HepG2 (cell line): ENCODE measurements around the gene SPAG9. TPM values are rescaled to one million over a fixed set of nuclear protein-coding genes. Genes with fewer than 3 reads are reported as not detected.

Experiments used
- ATF3 ChIP-seq: sonication (generic); formaldehyde crosslinking; IDR thresholded peaks from 2 replicates; pipeline ENCODE4 v1.4.0; 2020; ENCODE audit warnings: missing genetic modification reagents
- ETS1 ChIP-seq: sonication (generic); formaldehyde crosslinking; IDR thresholded peaks from 2 replicates; pipeline ENCODE4 v1.4.0; 2020; ENCODE audit warnings: missing genetic modification reagents
- MAFK ChIP-seq, 2 experiments: IDR thresholded peaks in 1 of 2; conservative IDR thresholded peaks in 1 of 2; 2 replicates each; pipeline ENCODE4 v1.6.1; 2011; ENCODE audit warnings: improper control_type of control experiment in 2 of 2, low read length in 2 of 2
- TCF7 ChIP-seq: sonication (generic); IDR thresholded peaks from 2 replicates; pipeline ENCODE4 v1.6.1; 2016; ENCODE audit warnings: antibody characterized with exemption, low read depth
- TP53 ChIP-seq: sonication (generic); formaldehyde crosslinking; conservative IDR thresholded peaks from 2 replicates; pipeline ENCODE4 v1.4.0; 2020; ENCODE audit warnings: missing genetic modification reagents
- ZBTB4 ChIP-seq: sonication (generic); formaldehyde crosslinking; IDR thresholded peaks from 2 replicates; pipeline ENCODE4 v1.4.0; 2020; ENCODE audit warnings: missing genetic modification reagents, mild to moderate bottlenecking, borderline replicate concordance
- ZFP62 ChIP-seq: sonication (generic); formaldehyde crosslinking; IDR thresholded peaks from 2 replicates; pipeline ENCODE4 v1.4.0; 2020; ENCODE audit warnings: missing genetic modification reagents
- ZNF317 ChIP-seq: sonication (generic); formaldehyde crosslinking; IDR thresholded peaks from 2 replicates; pipeline ENCODE4 v1.5.0; 2020; ENCODE audit warnings: mild to moderate bottlenecking, missing genetic modification reagents
- ZNF609 ChIP-seq: sonication (generic); formaldehyde crosslinking; IDR thresholded peaks from 2 replicates; pipeline ENCODE4 v1.4.0; 2020; ENCODE audit warnings: mild to moderate bottlenecking, missing genetic modification reagents, borderline replicate concordance
- ZNF777 ChIP-seq: sonication (generic); formaldehyde crosslinking; IDR thresholded peaks from 2 replicates; pipeline ENCODE4 v1.4.0; 2020; ENCODE audit warnings: missing genetic modification reagents
- ZNF879 ChIP-seq: sonication (generic); formaldehyde crosslinking; IDR thresholded peaks from 2 replicates; pipeline ENCODE4 v1.8.1; 2023; ENCODE audit warnings: missing genetic modification reagents
- ZSCAN29 ChIP-seq: sonication (generic); formaldehyde crosslinking; conservative IDR thresholded peaks from 2 replicates; pipeline ENCODE4 v1.4.0; 2020; ENCODE audit warnings: mild to moderate bottlenecking, missing genetic modification reagents
- polyA plus RNA-seq, 8 experiments: library from polyadenylated mRNA; depleted of rRNA in 3 of 8; stranded (reverse) in 7 of 8; unstranded in 1 of 8; fragments of >200 nt; fragmentation: Illumina TruSeq in 4 of 8; extraction: Trizol in 4 of 8; gene quantifications; 2 replicates each; pipeline versions ENCODE4 v1.2.1 to v1.2.3, GENCODE V29; 2011 to 2016; ENCODE audit warnings: low read depth in 4 of 8, missing spikeins in 1 of 8, mixed read lengths in 1 of 8; ENCODE audit not compliant: insufficient read depth in 1 of 8
- total RNA-seq, 5 experiments: library from RNA; depleted of rRNA; stranded (reverse); fragments of >200 nt; fragmentation: Illumina TruSeq; extraction: Trizol; gene quantifications; 2 replicates each; pipeline ENCODE4 v1.2.3, GENCODE V29; 2016; ENCODE audit warnings: low read depth in 1 of 5

SPAG9 gene
- total and polyA plus RNA-seq, 2 of the 13 experiments (the other 11 are each of a cell fraction or from before 2014, with no cell fraction given) = 43.2 to 78.6 TPM

GRCh38 chr17:50944054-50944901 lies 176.4 kb downstream of the SPAG9 start (continued):
- TF ChIP-seq ZBTB4 (CRISPR knock-in tag) (no peak; the same call in 1 of the 2 replicates), MAFK (conservative IDR thresholded peaks at IDR 0.05 in 1 of 2, IDR thresholded peaks at IDR 0.05 in 1 of 2; ENCODE audit: low read length in 2 of 2) (no peak), TCF7 (peak; percentile 72; the same call in 1 of the 2 replicates), ZSCAN29 (CRISPR knock-in tag) (0 out of 2 replicates have a peak, but pooled peaks have one; percentile 62), ZNF609 (peak; percentile 99), ZFP62 (CRISPR knock-in tag) (no peak), ZNF777 (peak; percentile 80), ZNF879 (CRISPR knock-in tag) (no peak; the same call in none of the 2 replicates), TP53 (CRISPR knock-in tag) (0 out of 2 replicates have a peak, but pooled peaks have one; percentile 83), ZNF317 (peak; percentile 74), ATF3 (peak; percentile 70), ETS1 (CRISPR knock-in tag) (peak; percentile 83; the same call in 1 of the 2 replicates)
